ENCODE measurements around the gene GLCE. TPM values are rescaled to one million over a fixed set of nuclear protein-coding genes. Genes with fewer than 3 reads are reported as not detected.

The GLCE gene
- total and polyA plus RNA-seq, 10 of the 15 experiments (the other 5 are each of a cell fraction or from before 2014, with no cell fraction given): 2.1 to 11.9 (median 2.9) TPM

DNA sequence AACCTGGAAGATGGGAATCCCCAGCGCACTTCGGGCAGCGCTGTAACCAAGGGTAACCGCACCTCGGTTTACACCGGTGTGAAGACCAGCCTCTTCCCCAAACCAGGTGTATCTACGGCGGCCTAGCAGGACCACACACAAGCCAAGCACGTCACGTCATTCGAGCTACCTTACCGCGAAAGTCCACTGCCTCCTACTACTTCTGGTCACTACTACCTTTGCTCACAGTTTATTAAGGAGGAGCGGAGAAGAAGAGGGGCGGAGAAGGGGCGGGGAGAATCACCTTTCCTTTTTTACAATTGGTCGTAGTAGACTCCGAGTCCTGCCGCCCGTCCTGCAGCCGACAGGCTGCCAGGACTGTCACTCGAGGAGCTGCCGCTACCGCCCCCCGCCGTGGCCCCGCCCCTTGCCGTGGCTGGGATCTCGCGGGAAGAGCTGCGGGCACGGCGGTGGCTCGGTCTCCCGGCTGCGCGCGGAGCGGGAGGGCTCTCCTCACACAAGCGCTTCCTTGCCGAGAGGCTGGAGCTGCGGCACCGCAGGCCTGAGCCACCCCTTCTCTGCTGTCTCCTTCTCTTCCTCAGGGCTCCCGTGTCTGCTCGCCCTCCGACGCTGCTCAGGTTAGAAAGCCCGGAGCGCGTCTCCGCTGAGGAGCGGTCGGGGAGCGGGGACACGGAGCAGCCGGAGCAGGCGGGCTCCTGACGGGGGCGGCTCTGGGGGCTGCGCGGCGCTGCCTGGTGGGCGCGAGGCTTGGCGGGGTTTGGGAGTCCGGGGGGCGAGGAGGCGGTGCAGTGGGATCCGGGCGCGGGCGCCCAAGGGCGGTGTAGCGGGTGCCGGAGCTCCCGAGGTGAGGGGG is at the start of gene GLCE (continued):
- TF ChIP-seq, protein P1, sequence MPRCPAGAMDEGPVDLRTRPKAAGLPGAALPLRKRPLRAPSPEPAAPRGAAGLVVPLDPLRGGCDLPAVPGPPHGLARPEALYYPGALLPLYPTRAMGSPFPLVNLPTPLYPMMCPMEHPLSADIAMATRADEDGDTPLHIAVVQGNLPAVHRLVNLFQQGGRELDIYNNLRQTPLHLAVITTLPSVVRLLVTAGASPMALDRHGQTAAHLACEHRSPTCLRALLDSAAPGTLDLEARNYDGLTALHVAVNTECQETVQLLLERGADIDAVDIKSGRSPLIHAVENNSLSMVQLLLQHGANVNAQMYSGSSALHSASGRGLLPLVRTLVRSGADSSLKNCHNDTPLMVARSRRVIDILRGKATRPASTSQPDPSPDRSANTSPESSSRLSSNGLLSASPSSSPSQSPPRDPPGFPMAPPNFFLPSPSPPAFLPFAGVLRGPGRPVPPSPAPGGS (IDR thresholded peaks at IDR 0.05; ENCODE audit: borderline replicate concordance, insufficient read depth, low read depth, low read length, poor library complexity, severe bottlenecking): no peak
- TF ChIP-seq EZH2 (IDR thresholded peaks at IDR 0.05; ENCODE audit: borderline replicate concordance, control insufficient read depth, low read depth, low read length): no peak
- no peak for TF ChIP-seq FOXK2 (IDR thresholded peaks at IDR 0.05)
- TF ChIP-seq, protein P2, sequence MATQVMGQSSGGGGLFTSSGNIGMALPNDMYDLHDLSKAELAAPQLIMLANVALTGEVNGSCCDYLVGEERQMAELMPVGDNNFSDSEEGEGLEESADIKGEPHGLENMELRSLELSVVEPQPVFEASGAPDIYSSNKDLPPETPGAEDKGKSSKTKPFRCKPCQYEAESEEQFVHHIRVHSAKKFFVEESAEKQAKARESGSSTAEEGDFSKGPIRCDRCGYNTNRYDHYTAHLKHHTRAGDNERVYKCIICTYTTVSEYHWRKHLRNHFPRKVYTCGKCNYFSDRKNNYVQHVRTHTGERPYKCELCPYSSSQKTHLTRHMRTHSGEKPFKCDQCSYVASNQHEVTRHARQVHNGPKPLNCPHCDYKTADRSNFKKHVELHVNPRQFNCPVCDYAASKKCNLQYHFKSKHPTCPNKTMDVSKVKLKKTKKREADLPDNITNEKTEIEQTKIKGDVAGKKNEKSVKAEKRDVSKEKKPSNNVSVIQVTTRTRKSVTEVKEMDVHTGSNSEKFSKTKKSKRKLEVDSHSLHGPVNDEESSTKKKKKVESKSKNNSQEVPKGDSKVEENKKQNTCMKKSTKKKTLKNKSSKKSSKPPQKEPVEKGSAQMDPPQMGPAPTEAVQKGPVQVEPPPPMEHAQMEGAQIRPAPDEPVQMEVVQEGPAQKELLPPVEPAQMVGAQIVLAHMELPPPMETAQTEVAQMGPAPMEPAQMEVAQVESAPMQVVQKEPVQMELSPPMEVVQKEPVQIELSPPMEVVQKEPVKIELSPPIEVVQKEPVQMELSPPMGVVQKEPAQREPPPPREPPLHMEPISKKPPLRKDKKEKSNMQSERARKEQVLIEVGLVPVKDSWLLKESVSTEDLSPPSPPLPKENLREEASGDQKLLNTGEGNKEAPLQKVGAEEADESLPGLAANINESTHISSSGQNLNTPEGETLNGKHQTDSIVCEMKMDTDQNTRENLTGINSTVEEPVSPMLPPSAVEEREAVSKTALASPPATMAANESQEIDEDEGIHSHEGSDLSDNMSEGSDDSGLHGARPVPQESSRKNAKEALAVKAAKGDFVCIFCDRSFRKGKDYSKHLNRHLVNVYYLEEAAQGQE (IDR thresholded peaks at IDR 0.05; ENCODE audit: low read depth, low read length): no peak
- peak; percentile 50; the same call in 1 of the 2 replicates for TF ChIP-seq HDGF (IDR thresholded peaks at IDR 0.05)
- no peak for TF ChIP-seq KLF5 (IDR thresholded peaks at IDR 0.05; ENCODE audit: partially characterized antibody)
- no peak for TF ChIP-seq HDAC6 (IDR thresholded peaks at IDR 0.05; ENCODE audit: unreplicated experiment)
- peak; percentile 92 for TF ChIP-seq ATF7 (IDR thresholded peaks at IDR 0.05; ENCODE audit: low read depth)
- no peak for TF ChIP-seq NR2F1 (conservative IDR thresholded peaks at IDR 0.05)
- peak; percentile 94 for TF ChIP-seq DPF2 (IDR thresholded peaks at IDR 0.05)
- no peak for TF ChIP-seq RELA (IDR thresholded peaks at IDR 0.05; ENCODE audit: borderline replicate concordance, partially characterized antibody)
- TF ChIP-seq ZSCAN29 (IDR thresholded peaks at IDR 0.05): no peak
- TF ChIP-seq ZNF207 (IDR thresholded peaks at IDR 0.05; ENCODE audit: borderline replicate concordance): 0 out of 2 replicates have a peak, but pooled peaks have one; percentile 33
- TF ChIP-seq TCF12 (IDR thresholded peaks at IDR 0.05; ENCODE audit: low read depth, low read length): peak; percentile 47; the same call in 1 of the 2 replicates
- peak in 1 of 2 experiments; percentile 40; a peak in 1 of 4 replicates for TF ChIP-seq BHLHE40 (IDR thresholded peaks at IDR 0.05; ENCODE audit: borderline replicate concordance in 1 of 2, low read depth in 2 of 2, low read length in 1 of 2)
- peak; percentile 54 for TF ChIP-seq BACH1 (IDR thresholded peaks at IDR 0.05; ENCODE audit: borderline replicate concordance)
- TF ChIP-seq CBX3 (IDR thresholded peaks at IDR 0.05; ENCODE audit: borderline replicate concordance, low read depth): no peak
- TF ChIP-seq, protein P3, sequence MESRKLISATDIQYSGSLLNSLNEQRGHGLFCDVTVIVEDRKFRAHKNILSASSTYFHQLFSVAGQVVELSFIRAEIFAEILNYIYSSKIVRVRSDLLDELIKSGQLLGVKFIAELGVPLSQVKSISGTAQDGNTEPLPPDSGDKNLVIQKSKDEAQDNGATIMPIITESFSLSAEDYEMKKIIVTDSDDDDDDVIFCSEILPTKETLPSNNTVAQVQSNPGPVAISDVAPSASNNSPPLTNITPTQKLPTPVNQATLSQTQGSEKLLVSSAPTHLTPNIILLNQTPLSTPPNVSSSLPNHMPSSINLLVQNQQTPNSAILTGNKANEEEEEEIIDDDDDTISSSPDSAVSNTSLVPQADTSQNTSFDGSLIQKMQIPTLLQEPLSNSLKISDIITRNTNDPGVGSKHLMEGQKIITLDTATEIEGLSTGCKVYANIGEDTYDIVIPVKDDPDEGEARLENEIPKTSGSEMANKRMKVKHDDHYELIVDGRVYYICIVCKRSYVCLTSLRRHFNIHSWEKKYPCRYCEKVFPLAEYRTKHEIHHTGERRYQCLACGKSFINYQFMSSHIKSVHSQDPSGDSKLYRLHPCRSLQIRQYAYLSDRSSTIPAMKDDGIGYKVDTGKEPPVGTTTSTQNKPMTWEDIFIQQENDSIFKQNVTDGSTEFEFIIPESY (IDR thresholded peaks at IDR 0.05): no peak
- TF ChIP-seq, protein P4, sequence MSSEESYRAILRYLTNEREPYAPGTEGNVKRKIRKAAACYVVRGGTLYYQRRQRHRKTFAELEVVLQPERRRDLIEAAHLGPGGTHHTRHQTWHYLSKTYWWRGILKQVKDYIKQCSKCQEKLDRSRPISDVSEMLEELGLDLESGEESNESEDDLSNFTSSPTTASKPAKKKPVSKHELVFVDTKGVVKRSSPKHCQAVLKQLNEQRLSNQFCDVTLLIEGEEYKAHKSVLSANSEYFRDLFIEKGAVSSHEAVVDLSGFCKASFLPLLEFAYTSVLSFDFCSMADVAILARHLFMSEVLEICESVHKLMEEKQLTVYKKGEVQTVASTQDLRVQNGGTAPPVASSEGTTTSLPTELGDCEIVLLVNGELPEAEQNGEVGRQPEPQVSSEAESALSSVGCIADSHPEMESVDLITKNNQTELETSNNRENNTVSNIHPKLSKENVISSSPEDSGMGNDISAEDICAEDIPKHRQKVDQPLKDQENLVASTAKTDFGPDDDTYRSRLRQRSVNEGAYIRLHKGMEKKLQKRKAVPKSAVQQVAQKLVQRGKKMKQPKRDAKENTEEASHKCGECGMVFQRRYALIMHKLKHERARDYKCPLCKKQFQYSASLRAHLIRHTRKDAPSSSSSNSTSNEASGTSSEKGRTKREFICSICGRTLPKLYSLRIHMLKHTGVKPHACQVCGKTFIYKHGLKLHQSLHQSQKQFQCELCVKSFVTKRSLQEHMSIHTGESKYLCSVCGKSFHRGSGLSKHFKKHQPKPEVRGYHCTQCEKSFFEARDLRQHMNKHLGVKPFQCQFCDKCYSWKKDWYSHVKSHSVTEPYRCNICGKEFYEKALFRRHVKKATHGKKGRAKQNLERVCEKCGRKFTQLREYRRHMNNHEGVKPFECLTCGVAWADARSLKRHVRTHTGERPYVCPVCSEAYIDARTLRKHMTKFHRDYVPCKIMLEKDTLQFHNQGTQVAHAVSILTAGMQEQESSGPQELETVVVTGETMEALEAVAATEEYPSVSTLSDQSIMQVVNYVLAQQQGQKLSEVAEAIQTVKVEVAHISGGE (CRISPR knock-in tag; IDR thresholded peaks at IDR 0.05): no peak

All from GM12878 (cell line).